GM21786 (cell line): ENCODE data around the gene PCNX2.

ENCODE experiments used
- ATAC-seq: cut with Tn5 transposase; IDR thresholded peaks from one replicate; pipeline ENCODE4 v1.9.1; 2021; ENCODE audit not compliant: unreplicated experiment

Gene PCNX2

DNA sequence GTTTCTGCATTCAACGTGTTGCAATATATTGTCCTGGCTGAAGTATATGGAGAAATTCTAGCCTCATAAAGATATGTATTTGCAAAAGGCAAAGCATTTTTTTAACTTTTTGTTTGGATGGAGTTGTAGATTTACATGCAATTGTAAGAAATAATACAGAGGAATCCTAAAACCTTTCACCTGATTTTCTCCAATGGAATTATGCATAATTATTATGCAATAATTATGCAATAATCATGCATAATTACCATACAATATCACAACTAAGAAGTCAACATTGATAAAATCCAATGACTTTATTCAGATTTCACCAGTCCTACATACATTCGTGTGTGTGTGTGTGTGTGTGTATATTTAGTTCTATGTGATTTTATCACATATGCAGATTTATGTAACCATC lies 24.5 kb upstream of the PCNX2 start:
- ATAC-seq, result no peak

- no peak for ATAC-seq
Observed at GRCh38 chr1:233319272-233319671, 23.7 kb upstream of the PCNX2 start.

DNA sequence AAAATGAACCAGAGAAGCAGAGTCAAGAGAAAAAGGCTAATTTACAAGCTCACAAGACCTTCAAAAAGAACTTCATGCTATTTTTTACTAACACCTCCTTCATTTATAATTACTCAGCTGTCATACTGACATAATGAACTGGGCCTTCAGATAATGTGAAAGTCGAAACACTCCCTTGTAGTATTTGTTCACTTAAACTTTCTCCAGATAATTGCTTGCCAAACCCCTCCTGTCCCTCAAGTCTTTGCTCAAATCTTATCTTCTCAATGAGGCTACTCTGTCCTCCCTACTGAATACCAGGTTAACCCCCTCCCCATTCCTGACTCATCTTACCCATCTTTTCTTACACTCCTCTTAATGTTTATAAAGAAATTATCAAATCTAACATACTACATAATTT lies 20.9 kb upstream of the PCNX2 start:
- ATAC-seq, result no peak

DNA sequence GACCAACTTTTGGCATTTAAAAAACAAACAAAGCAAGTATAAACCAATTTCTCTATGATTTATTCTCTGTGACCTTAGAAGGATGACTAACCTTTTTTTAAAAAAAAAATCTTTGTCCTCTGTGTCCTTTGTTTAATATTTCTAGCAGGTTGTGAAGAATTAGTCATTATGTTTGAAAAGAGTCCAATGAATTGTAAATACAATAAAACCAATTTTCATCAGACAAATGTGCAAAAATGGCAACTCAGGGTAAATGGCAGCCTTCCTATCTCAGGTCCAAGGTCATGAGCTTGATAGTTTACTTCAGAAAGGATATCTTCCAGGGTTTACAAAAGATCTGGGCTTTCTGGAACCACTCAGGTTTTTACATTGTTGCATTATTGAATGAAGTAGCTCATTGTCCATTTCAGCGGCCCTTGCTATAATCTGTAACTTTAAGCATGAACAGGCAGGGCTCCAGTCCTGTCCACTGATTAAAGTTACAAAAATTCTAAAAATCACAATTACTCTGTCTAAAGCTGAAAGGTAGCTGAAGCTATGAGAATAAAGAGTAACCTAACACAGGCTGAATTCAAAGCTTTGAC lies 20.3 kb upstream of the PCNX2 start:
- ATAC-seq, result no peak

- no peak for ATAC-seq
Observed at GRCh38 chr1:233313434-233314155, 18.1 kb upstream of the PCNX2 start.

DNA sequence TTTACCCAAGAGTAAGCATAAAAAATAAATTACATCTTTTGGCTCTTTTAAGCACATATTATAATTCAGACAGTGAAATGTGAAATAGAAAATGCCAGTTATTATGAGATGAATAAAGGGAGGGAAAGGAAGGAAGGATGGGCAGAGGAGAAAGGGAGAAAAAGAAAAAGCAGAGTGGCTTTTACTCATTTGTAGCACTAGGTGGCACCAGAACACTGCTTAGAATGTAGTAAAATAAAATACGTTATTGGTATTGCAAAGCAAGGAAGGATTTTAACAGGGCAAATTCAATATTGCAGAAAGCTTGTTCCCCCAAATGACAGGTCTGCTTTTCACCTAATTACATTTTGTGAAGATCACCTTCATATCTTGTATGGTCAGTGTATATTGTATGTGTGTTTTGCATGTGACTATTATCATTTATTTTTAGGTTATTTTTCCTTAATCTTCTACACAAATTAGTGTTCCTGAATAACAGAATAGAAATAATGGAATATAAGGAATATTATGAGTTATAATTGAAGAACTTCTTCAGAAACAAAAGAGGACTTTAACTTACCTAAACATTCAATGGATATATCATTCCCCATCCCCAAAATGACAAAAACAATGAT lies 9.1 kb upstream of the PCNX2 start:
- peak; percentile 43 for ATAC-seq

DNA sequence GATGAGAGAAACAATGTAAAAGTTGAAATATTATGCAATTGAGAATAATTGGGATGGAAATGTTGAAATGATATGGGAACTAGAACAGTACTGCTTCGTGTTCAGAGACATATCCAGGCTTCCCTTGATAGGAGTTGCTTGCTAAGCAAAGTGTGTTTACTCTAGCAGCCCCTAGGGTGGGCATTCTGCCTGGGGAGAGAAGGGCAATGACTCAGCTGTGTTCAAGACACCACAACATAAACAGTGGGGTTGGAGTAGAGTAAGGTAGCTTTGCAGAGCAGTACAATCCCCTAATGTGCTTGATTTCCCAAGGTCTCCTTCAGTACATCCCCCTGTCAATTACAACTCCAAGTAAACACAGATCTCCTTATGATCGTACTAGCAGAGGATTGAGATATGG lies 4.8 kb upstream of the PCNX2 start:
- no peak for ATAC-seq

- ATAC-seq, result no peak
Observed at GRCh38 chr1:233299450-233299849, 3.9 kb upstream of the PCNX2 start.

GRCh38 chr1:233295975-233296322 lies 424 bp upstream of the PCNX2 start:
- ATAC-seq, result no peak

DNA sequence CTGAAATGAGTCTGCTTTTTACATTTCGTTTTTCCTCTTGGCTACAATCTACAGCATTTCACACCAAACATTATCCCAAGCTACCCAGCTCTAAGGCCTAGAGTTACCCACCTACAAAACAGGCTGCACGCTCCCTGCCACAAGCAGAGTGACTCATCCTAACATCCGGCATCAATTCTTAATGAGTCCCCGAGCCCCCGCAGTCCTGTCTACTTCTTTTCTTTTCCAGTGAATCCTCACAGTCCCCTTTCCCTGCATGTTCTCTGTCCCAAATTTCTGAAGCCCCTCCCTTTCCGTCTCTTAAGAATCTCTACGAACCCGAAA lies 650 bp downstream of the PCNX2 start:
- peak; percentile 43 for ATAC-seq

- ATAC-seq, result no peak
Observed at GRCh38 chr1:233293556-233294446, 1.7 kb downstream of the PCNX2 start.

DNA sequence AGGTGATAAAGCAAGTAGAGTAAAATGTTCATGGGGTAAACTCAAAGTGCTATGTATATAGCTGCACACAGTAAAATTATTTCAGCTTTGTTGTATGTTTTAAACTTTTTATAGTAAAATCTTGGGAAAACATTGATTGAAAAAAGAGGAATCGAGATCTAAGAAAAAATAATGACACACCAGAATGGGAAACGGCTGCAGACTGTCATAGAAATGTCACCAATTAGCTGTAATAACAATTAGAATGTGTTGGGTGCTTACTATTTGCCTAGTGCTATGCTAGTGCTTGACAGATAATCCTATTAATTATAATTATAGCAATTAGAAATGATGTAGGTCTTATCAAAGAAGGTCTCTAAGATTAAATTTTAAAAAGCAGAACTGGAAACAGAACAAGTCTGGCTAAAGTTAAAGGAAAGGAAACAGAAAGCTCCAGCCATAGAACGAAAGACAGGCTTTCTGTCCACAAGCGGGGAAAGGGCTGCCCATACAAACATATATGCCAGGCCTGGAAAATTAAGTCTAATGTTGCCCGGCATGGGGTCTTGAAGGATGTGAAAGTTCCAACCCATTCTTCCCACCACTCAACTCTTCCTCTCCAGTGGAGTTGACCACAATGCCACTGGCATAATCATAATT lies 5.0 kb downstream of the PCNX2 start:
- no peak for ATAC-seq

GRCh38 chr1:233289676-233290075 lies 5.8 kb downstream of the PCNX2 start:
- no peak for ATAC-seq

DNA sequence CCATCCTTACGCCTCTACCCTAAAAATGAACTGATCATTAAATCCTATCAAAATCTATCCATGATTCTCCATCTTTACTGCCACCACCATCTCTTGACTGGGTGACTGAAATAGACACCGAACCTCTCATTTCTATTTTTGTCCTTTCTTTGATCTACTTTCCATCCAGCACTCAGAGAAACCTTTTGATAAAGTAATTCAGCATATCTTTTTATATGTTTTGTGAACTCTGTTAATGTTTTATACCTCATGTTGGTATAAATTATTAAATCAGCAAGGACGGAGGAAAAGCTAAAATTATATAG lies 13.0 kb downstream of the PCNX2 start:
- ATAC-seq, result no peak

- ATAC-seq, result peak; percentile 95
Observed at GRCh38 chr1:233281711-233282581, 13.6 kb downstream of the PCNX2 start.

DNA sequence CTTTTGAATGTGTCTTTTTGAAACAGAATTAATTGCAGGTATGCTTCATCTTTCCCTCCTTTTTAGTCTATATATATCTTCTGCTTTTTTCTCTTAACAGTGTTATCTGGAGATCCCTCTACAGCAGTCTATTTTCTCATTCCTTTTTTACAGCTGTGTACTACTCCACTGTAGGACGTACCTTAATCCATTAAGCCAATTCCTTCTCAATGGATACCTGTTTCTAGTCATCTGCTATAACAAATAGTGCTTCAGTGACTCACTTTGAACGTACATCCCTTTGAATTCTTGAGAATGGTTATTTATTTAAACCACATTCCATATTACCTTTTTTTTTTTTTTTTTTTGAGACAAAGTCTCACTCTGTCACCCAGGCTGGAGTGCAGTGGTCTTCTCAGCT lies 15.6 kb downstream of the PCNX2 start:
- no peak for ATAC-seq

- no peak for ATAC-seq
Observed at GRCh38 chr1:233278631-233279030, 16.9 kb downstream of the PCNX2 start.

GRCh38 chr1:233277637-233278606 lies 17.6 kb downstream of the PCNX2 start:
- ATAC-seq, result no peak

GRCh38 chr1:233269656-233270055 lies 25.9 kb downstream of the PCNX2 start:
- no peak for ATAC-seq
